HG03439 (cell line): ENCODE results near the gene PGBD5.

Source experiments
- ATAC-seq: cut with Tn5 transposase; IDR thresholded peaks from one replicate; pipeline ENCODE4 v1.9.1; 2021; ENCODE audit warnings: mild to moderate bottlenecking, moderate library complexity; ENCODE audit not compliant: unreplicated experiment

PGBD5 gene

DNA sequence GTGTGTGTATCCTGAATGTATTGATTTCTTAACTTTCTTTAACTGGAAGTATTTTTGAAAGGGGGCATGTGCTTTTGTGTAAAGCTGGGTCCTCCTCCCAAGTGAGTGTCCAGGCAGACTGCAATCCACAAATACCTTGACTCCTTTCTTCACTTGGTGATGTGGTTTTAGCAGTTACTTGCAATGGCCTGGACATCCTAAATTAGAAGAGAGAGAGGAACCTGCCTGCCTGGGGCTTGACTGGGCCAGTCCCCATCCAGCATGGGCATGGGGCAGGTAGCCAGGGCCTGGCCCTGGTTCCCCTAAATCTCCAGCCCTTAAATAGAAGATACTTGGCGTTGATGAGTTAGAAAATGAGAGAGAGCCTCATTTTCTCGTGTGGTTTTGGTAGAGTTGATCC lies 159.7 kb downstream of the PGBD5 start:
- ATAC-seq, result no peak

DNA sequence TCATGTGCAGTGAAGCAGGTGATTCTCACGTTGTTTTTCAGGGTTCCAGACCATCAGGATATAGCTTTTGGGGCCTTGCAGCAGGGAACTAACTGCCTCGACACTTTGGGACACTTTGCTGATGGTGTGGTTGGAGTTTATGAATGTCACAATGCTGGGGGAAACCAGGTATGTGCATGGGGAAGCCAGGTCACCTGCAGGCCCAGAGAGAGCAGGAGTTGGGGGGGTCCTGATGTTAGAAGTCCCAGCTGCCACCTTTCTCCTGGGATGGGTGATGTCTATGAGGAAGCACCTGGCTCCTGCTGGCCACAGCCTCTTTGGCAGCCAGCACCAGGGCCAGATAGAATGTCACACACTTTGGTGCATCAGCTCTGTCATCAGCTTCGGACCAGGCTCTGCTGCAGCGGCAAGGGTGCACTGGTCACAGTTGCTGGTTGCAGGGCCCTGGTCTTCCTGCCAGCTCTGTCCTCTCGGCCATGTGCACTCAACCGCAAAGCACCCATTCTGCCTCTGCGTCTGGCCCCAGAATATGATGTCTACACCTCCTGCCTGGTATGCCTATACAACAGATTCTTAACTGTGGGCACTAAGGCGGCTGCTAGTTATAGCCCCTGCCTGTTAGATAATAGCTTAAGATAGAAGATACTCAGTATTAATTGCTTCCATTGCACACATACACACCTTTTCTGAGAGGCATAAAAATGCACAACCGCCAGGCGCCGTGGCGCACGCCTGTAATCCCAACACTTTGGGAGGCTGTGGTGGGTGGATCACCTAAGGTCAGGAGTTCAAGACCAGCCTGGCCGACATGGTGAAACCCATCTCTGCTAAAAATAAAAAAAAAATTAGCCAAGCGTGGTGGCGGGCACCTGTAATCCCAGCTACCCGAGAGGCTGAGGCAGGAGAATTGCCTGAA lies 160.7 kb downstream of the PGBD5 start:
- ATAC-seq, result no peak
